Activated CD8-positive, alpha-beta T cell treated with anti-CD3 and anti-CD28 coated beads for 36 hours (primary cell): ENCODE results near the gene RBM47. TPM values are rescaled to one million over a fixed set of nuclear protein-coding genes. Genes with fewer than 3 reads are reported as not detected.

Experiments
- ATAC-seq: fragments of 200-7000 bp; cut with Tn5 transposase; one replicate; pipeline ENCODE4 v1.10.0; 2021; ENCODE audit warnings: mild to moderate bottlenecking, moderate library complexity
- CTCF ChIA-PET: fragments of 350-600 bp; sonication (Branson Sonifier 250); formaldehyde crosslinking; loops from one replicate; lab custom pipeline; 2021; ENCODE audit warnings: antibody characterized with exemption; lab: Charles Lee
- POLR2A ChIA-PET: fragments of 350-600 bp; sonication (Branson Sonifier 250); formaldehyde crosslinking; loops from one replicate; lab custom pipeline; 2021; ENCODE audit warnings: antibody characterized with exemption; lab: Charles Lee
- DNase-seq: peaks from one replicate; pipeline ENCODE4 v3.0.0-alpha.2; 2020
- H3K27ac Mint-ChIP-seq: one replicate; pipeline ENCODE4 v1.8.0; 2021; ENCODE audit warnings: mild to moderate bottlenecking, mixed read lengths
- H3K27me3 Mint-ChIP-seq: one replicate; pipeline ENCODE4 v1.8.0; 2021; ENCODE audit warnings: mixed read lengths
- H3K36me3 Mint-ChIP-seq: one replicate; pipeline ENCODE4 v1.8.0; 2021; ENCODE audit warnings: low read depth, mixed read lengths
- H3K4me1 Mint-ChIP-seq: one replicate; pipeline ENCODE4 v1.8.0; 2021; ENCODE audit warnings: low read depth, mixed read lengths
- H3K4me3 Mint-ChIP-seq: one replicate; pipeline ENCODE4 v1.8.0; 2021; ENCODE audit warnings: mild to moderate bottlenecking, moderate library complexity, mixed read lengths
- H3K9me3 Mint-ChIP-seq: one replicate; pipeline ENCODE4 v1.8.0; 2021; ENCODE audit warnings: mixed read lengths
- intact Hi-C: fragments of 100-400 bp; cut with micrococcal nuclease; formaldehyde crosslinking; loops from one replicate; pipeline ENCODE4 v1.10.0; 2022
- total RNA-seq, 2 experiments: library from RNA; stranded (reverse); gene quantifications; one replicate each; pipeline ENCODE4 v1.2.3, GENCODE V29; 2021
- TF ChIP-seq, protein P1 (sequence below): fragments of 200-600 bp; IDR thresholded peaks from one replicate; pipeline ENCODE4 v1.8.0; 2022; ENCODE audit warnings: antibody characterized with exemption, mild to moderate bottlenecking

Gene RBM47
- total RNA-seq, 2 experiments from 2014 or later, result 0.13 to 0.74 TPM

DNA sequence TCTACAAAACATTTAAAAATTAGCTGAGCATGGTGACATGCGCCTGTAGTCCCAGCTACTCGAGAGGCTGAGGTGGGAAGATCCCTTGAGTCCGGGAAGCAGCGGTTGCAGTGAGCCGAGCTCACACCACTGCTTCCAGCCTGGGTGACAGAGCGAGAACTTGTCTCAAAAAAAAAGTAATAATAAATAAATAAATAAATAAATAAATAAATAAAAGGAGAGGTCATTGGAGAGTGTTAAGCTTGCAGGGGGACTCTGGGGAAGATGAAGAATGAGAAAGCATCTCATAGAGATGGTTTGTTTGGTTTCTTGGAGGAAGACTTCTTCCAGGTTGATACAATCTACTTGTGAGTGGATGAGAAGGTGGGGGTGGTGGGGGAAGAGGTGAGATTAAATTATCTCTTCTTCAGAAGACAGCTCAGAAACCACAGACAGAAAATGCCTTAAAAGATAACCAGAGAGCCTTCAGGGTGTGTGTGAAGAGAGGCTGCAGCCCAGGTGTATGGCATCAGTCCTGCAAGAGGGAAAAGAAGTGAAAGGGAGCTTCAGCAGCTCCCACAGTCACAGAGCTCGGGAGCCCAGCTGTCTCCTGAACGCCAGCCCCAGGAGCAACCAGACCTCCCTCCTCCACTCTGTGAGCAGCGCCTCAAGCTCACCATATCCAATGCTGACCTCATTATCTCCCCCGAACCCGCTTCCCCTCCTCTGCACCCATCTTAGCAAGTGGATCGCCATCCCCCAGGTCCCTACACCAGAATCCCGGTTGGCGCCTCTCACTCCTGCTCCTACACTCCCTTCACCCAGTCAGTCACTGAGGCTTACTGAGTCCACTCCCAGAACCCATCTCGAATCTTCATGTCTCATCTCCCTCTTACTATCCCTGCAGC, 48.2 kb downstream of the RBM47 start:
- Mint-ChIP-seq H3K36me3 (no peaks in the 10 kb centered on the region), H3K27ac (no peak overlapping the region), H3K9me3 (no peaks in the 10 kb centered on the region), H3K4me1 (peaks cover 14% of the 10 kb centered on the region), H3K27me3 (no peaks in the 10 kb centered on the region), H3K4me3 (no peak overlapping the region)
- POLR2A ChIA-PET, result interaction anchor here (0.6 kb wide), 2 partner anchors 90 to 978 kb away, joined by 3 to 4 read pairs; no protein-coding TSS in a partner anchor
- CTCF ChIA-PET, result interaction anchor here (0.9 kb wide), 1 partner anchor 49 kb away, joined by 3 read pairs; no protein-coding TSS in a partner anchor
- TF ChIP-seq, protein P1, sequence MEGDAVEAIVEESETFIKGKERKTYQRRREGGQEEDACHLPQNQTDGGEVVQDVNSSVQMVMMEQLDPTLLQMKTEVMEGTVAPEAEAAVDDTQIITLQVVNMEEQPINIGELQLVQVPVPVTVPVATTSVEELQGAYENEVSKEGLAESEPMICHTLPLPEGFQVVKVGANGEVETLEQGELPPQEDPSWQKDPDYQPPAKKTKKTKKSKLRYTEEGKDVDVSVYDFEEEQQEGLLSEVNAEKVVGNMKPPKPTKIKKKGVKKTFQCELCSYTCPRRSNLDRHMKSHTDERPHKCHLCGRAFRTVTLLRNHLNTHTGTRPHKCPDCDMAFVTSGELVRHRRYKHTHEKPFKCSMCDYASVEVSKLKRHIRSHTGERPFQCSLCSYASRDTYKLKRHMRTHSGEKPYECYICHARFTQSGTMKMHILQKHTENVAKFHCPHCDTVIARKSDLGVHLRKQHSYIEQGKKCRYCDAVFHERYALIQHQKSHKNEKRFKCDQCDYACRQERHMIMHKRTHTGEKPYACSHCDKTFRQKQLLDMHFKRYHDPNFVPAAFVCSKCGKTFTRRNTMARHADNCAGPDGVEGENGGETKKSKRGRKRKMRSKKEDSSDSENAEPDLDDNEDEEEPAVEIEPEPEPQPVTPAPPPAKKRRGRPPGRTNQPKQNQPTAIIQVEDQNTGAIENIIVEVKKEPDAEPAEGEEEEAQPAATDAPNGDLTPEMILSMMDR, result no peak
- intact Hi-C loops, result no loop called here
- ATAC-seq, result peak; percentile 45
- no peak for DNase-seq

DNA sequence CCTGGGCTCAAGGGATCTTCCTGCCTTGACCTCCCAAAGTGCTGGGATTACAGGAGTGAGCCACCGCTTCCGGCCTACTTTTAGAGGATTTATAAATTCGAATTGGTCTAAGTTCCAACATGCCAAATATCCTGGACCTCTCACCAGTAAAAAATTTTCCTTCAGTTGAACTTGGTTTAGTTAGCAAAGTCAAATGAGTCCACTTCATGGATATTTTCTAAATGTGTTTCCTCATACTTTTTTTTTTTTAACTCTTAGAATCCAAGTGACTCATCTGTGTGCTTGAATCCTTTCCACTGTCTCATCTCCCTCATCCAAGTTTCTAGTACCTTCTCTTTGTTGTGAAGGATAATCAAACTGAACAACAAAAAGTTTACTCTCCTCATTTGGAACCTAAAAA, 49.7 kb downstream of the RBM47 start:
- intact Hi-C loops, result no loop called here
- TF ChIP-seq, protein P1, result no peak
- POLR2A ChIA-PET, result no interaction called here
- Mint-ChIP-seq H3K27me3 (no peaks in the 10 kb centered on the region), H3K36me3 (no peaks in the 10 kb centered on the region), H3K4me1 (peaks cover 17% of the 10 kb centered on the region), H3K9me3 (no peaks in the 10 kb centered on the region), H3K27ac (no peak overlapping the region), H3K4me3 (no peak overlapping the region)
- DNase-seq (no peak), ATAC-seq (no peak)
- CTCF ChIA-PET, result no interaction called here

DNA sequence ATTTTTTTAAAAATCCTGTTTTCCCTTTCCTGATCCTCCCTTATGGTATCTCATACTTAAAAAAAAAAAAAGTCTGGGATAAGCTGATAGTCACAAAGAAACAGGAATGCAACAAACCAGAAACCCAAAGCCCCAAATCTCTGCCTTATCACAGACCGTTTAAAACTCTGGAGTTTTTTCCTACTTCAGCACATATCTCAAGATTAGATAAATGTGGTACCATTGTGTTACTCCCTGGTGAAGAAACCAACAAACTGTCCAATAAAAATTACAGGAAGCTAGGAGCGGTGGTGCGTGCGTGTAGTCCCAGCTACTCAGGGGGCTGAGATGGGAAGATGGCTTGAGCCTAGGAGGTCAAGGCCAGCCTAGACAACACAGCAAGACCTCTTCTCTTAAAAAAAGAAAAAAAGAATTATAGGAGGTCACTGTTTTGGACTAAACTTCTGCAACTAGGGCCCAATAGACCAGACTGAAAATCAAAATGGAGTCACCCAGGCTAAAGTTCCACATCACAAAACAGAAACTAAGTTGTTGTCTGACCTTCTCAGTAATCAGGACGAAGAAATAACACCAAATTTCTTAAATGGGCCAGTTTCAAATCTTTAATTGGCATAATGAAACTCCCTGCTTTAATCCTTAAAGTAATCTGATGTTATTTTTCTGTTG, 51.9 kb downstream of the RBM47 start:
- POLR2A ChIA-PET, result interaction anchor here (0.7 kb wide), 1 partner anchor 77 kb away, joined by 3 read pairs; no protein-coding TSS in a partner anchor

DNA sequence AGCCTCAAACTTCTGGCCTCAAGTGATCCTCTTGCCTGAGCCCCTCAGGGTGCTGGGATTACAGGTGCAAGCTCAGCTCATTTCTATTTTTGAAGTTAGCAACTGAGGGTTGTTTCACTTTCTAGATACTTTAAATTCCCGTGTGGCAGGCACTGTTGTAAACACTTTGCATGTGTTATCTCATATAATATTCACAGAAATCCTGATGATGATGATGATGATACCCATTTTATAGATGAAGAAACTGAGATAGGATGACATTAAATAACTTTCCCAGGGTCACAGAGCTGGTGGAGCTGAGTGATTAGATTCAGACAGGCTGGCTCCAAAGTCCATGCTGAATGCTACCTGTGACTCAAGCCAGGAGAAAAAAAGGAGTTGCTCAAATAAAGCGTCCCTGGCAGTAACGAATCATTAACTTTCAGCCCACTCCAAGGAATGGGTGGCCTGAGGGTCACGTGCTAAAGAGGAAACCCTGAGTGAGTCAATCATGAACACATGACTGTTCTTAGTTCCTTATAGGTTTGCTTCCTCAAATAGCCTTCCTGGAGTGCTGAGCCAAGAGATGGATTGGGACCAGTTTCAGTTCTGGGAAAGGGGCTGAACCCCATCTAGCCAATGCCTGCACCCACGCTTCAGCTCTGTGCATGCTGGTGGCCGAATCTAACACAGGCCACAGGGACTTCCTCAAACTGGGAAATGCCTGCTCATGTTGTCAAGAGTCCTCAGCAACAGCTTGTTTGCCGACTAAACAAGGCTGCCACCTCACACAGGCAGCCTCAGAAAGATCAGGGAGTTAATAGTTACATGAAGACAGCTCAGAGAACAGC, 52.8 kb downstream of the RBM47 start:
- H3K4me3 Mint-ChIP-seq, result no peak overlapping the region
- no peaks in the 10 kb centered on the region for H3K36me3 Mint-ChIP-seq
- POLR2A ChIA-PET, result no interaction called here
- DNase-seq (peak; percentile 7), ATAC-seq (peak; percentile 42)
- H3K9me3 Mint-ChIP-seq, result no peaks in the 10 kb centered on the region
- TF ChIP-seq, protein P1, result no peak
- peak overlapping the region; percentile 43 for H3K27ac Mint-ChIP-seq
- H3K4me1 Mint-ChIP-seq, result peaks cover 29% of the 10 kb centered on the region
- intact Hi-C loops, result no loop called here
- CTCF ChIA-PET, result interaction anchor here (1.0 to 1.4 kb wide), 3 partner anchors 12 to 251 kb away, joined by 3 to 4 read pairs (median 4); no protein-coding TSS in a partner anchor
- no peaks in the 10 kb centered on the region for H3K27me3 Mint-ChIP-seq

More for the DNA sequence above, 51.9 kb downstream of the RBM47 start:
- Mint-ChIP-seq H3K36me3 (no peaks in the 10 kb centered on the region), H3K4me1 (peaks cover 29% of the 10 kb centered on the region), H3K9me3 (no peaks in the 10 kb centered on the region), H3K27ac (no peak overlapping the region), H3K4me3 (no peak overlapping the region), H3K27me3 (no peaks in the 10 kb centered on the region)
- intact Hi-C loops, result no loop called here
- TF ChIP-seq, protein P1, result no peak
- DNase-seq (no peak), ATAC-seq (no peak)
- CTCF ChIA-PET, result interaction anchor here (0.6 to 1.3 kb wide), 3 partner anchors 33 to 603 kb away, joined by 3 to 4 read pairs (median 3); no protein-coding TSS in a partner anchor
